Esophagus mucosa (tissue), 1 donor: ENCODE results near the gene ATP1A1. TPM values are rescaled to one million over a fixed set of nuclear protein-coding genes. Genes with fewer than 3 reads are reported as not detected.

ENCODE experiments used
- ATAC-seq: fragments of 200-7000 bp; cut with Tn5 transposase; one replicate; pipeline ENCODE4 v1.9.1; 2020
- total RNA-seq: library from RNA; stranded (reverse); gene quantifications from one replicate; pipeline ENCODE4 v1.2.4, GENCODE V29; 2023
- donor health status: DM: yes; HTN: yes; CAD: no.

Gene ATP1A1
- total RNA-seq, 1 donor from 2014 or later: 371 TPM

DNA sequence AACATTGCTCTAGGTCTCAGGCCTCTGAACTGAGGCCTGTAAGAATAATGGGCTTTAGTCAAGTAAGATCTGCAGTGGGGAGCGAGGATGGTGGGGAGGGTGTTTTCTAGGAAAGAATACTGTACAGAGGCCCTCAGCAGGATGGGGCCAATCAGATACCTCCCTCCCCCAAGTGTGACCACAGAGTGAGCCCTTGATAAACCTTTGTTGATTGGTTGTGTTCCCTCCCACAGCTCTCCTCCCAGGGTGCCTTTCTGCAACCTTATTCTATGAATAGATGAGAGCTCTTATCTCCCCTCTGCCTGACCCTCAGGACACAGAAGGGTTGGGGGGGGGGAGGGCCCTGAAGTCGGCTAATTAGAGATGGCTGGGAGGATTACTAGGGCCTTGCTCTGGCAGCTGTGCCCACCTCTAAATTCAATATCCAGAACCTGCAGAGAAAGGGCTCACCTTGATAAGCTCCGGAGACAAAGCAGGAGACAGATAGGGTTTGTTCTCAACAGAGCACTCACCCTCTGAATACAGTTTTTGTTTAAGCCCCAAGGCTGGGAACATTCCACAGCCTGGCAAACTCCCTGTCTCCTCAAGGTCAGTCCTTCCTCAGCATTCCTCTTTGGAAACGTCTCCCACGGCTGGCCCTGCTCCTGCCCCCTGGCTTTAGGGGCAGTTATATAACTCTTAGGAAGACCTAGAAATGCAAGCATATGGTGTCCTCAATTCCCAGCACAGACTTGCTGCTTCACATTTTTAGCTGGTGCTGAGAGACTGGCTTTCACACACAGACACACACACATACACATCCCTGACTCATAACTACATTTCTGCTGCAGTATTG lies 42.9 kb downstream of the ATP1A1 start:
- ATAC-seq: no peak

DNA sequence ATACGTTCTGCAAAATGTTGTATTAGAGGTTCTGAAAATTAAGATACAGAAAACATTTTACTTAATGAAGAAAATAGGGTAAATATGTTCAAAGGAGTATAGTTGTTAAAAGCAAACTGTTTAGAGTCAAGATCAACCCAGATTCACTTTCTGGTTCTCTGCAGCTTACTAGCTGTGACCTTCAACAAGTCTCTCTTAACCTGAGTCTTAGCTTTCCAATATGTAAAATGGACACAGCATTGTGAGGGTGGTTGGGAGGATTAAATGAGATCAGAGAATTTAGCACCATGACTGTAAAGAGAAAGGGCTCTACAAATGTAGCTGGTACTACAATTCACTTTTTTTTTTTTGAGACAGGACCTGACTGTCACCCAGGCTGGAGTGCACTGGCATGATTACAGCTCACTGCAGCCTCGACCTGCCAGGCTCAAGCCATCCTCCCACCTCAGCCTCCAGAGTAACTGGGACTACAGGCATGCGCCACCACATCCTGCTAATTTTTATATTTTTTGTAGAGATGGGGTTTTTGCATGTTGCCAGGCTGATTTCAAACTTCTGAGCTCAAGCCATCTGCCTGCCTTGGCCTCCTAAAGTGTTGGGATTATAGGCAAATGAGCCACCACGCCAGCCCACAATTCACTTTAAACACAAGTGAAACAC lies 43.9 kb downstream of the ATP1A1 start:
- no peak for ATAC-seq

DNA sequence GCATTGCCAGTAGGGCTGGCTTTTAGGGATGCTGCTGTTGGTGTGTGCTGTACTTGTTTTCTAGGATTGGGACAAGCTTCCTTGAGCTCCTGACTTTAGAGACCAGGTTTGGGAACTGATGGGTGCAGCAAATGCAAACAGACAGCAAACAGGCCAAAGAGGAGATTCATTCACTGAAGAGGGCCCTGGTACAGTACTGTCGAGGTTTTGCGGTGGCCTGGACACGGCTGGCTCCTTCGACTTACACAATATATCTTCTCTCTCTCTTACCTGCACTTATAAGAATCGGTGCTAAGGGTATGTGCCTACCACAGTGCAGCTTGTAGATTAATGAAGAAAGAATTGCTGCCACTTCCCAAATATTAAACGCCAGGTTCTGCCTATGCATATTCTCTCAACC lies 44.6 kb downstream of the ATP1A1 start:
- no peak for ATAC-seq

DNA sequence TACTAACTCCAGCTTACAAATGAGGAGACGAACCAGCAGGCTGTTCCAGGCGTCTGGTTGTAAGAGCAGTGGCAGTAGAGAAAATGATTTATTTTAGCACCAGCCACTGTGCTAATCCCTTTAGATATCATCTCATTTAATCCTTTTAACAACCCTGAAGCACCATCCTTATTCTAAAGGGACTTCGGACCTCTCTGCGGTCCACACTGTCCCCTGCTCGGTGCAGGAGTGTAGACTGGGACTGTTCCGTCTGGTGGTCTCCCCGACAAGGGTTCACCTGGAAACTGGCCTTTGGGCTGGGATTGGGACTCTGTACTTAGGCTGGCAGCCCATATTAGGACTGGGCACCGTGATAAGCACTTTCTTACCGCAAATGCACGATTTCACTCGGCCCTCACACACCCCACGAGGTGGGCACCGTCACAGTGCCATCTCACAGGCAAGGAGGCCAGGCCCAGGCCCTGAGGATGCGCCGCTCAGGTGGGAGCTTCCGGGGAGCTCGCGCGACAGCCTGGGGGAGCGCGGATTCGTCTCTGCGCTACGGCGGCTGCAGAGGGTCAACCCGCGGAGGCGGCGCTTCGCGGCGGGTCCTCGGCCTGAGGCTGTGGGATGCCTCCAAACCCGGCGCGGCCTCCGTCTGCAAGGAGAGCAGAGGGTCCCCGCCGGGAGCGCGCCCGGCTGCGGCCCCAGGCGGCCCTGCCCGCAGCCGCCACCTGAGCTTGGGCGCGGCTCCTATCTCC lies 45.2 kb downstream of the ATP1A1 start:
- peak; percentile 88 for ATAC-seq

DNA sequence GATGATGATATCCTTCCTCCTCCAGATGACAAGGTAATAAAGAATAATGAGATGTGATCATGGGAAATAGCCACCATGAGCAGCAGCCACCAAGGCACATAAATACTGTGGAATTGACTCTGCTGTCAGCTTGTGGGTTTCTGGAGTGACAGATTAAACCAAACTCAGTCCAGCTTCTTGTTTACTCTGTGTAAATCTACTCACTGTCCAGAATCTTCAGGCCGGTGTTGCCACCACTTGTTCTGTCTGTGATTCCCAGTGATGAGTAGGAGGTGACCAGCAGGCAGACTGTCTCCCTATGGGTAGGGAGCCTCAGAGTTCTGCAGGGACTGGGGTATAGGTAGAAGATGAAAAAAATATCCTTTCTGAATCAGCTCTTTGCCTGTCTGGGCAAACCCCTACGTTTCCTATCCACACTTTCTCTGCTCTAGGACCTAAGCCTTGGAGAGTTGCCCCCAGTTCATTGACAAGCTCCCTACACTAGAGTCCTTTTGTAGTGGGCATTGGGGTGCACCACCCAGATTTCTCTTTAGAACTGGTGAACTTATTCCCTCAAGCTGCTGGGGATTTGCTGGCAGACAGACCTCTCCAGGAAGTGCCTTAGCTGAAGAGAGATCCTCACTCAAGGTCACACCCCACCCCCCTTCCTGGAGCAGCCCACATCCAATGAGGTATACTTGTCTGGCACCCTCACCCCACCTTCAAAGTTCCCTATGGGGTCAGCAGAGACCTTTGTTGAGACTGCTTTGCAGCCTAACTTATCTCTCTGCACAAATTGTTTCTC lies 47.6 kb downstream of the ATP1A1 start:
- ATAC-seq: no peak

DNA sequence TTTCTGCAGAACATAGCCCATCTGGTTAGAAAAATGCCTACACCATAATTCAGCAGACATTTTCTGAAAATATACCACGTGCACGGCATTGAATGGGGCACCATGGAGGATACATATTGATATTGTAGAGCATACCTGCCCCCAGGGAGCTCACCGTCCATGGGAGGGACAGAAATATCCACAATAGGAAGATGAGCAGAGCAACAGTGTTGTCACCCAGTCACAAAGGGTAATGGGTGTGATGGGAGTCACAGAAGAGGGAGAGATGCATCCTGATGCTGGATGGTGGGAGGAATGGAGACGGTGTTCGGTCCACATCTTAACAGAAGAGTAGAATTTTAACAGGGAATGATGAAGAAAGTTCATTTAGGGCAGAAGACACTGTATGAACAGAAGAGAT lies 51.4 kb downstream of the ATP1A1 start:
- no peak for ATAC-seq

DNA sequence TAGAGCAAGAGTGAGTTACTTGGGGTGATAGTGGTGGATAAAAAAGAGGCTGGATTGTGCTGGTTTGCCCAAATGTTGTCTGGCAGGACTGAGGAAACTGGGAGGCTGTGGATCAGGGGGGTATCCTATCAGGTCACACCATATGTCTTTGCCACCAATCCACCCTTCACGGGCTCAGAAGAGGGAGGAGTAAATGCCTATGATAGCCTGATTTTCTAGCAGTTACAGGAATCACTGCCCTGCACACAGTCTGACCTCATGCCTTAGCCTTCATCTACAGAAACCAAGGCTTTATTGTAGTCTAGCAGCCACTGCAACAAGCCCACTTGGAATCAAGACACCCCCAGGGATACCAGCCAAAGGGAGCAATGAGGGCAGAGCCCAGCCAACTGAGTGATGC lies 51.8 kb downstream of the ATP1A1 start:
- ATAC-seq: no peak

DNA sequence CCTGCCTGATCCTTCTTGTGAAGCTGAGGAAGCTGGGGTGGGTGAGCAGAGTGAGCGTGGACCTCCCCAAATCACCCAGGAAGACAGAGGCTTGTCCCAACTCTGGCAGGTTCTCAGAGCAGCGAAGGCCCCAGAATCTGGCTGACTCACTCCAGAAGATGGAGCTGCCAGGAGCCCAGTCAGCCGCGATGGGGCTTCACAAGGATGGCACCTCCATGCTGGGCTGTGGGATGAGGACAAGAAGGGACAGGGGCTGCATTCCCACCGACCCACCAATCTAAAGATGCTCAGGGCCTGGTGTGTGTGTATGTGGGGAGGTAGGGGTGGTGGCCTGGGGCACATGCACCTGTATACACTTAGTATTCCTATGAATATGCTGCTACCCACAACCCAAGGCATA lies 52.9 kb downstream of the ATP1A1 start:
- ATAC-seq: peak; percentile 26

DNA sequence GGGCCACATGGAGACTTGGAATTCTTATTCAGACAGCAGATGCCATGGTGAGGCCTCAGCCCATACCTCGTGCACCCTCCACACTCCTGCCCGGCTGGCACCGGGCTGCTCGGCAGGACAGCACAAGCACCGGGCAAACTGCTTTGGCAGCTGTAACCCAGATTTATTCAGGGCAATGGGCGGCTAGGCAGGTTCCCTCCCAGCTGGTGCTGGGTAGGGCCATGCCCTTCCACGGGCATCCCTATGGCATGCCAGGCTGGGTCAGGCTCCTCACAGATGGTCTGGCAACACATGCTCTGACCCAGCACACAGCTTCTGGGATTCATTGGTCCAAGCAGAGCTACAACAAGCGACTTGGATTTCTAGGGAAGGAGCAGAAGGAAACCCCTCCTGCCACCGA lies 53.4 kb downstream of the ATP1A1 start:
- ATAC-seq: peak; percentile 50

DNA sequence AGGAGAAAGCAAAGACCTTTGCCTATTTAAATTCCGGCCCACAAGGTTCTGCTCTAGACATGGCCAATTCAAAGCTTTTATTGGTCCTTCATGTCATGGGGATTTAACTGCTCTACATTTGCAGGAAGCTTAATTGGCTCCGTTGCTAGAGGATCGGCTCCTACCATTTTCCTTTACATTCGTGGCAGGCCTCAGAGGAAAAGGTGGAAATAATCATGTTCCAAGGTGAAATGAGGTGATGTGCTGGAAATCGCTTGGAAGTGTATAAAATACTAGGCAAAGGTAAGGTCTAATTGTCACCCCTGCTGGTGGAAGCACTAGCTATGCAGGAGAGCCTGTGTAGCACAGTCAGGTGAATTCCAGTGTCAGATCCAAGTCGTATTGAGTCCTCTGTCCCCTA lies 55.5 kb downstream of the ATP1A1 start:
- ATAC-seq: no peak

DNA sequence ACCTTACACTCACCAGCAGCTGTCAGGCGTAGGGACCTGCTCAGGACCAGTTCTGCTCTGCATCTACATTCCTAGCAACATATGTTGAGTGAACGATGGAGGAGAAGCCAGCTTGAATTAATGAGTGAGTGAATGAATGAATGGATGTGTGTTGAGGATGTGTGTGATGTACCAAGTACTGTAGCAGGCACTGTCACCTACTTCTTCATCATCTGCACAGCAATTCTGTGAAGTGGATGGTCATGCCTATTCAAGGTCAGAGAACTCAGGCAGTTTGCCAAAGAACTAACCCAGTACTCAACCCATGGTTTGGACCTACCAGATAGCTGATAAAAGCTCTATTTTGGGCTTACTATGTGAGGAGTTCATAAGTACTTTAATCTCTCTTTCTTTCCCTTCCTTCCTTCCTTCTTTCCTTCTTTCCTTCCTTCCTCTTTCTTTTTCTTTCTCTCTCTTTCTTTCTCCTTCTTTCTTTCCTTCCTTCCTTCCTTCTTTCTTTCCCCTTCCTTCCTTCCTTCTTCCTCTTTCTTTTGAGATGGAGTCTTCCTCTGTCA lies 56.9 kb downstream of the ATP1A1 start:
- ATAC-seq: no peak

DNA sequence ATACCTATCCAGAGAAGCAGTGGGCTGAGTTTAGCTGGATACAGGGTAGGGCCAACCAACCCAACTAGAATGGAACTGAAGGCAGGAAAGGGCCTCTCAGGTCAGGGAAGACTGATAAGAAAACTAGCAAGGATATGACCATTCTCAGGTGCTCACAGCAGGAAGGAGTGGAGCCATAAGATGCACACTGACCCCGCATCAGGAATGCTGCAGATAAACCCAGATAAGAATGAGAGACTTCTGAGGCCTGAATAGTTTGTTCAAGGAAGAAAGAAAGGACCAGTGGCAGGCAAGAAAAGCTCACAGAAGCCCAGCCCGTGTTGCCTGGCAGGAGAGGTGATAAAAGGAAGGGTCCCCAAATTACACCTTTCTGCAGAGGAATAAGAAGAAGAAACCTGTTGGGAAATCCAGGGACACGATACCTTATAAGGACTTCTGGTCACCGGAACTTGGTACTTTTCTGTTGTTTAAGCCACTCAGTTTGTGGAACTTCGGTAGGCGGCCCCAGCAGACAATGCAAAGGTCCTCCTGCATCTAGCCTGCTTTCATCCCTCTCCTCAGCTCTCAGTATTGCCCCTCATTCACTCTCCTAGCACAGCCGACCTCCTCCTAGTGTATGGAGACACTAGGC lies 58.9 kb downstream of the ATP1A1 start:
- no peak for ATAC-seq

DNA sequence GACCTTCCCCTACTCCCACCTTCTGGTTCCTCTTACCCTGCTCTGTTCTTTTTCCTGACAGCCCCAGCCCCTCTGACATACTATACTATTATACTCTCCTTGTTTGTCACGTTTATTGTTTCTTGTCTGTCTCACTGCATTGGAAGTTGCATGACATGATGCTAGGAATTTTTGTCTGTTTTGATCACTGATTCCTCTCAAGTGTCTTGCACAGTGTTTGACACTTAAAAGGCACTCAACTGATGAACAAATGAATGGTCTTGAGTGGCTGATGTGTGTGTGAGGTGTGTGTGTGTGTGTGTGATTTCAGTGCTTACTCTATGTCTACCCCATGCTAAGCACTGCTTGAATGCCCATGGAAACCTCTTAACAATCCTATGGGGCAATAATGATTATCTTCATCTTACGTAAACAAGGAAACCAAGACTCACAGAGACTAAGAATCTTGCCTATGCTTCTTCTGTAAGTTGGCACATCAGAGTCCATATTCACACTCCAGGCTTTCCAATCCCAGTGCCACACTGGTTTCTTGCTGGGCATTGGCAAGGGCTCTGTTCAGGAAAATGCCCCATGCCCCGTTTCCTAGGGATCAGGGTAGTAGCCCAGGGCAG lies 59.7 kb downstream of the ATP1A1 start:
- ATAC-seq: no peak

DNA sequence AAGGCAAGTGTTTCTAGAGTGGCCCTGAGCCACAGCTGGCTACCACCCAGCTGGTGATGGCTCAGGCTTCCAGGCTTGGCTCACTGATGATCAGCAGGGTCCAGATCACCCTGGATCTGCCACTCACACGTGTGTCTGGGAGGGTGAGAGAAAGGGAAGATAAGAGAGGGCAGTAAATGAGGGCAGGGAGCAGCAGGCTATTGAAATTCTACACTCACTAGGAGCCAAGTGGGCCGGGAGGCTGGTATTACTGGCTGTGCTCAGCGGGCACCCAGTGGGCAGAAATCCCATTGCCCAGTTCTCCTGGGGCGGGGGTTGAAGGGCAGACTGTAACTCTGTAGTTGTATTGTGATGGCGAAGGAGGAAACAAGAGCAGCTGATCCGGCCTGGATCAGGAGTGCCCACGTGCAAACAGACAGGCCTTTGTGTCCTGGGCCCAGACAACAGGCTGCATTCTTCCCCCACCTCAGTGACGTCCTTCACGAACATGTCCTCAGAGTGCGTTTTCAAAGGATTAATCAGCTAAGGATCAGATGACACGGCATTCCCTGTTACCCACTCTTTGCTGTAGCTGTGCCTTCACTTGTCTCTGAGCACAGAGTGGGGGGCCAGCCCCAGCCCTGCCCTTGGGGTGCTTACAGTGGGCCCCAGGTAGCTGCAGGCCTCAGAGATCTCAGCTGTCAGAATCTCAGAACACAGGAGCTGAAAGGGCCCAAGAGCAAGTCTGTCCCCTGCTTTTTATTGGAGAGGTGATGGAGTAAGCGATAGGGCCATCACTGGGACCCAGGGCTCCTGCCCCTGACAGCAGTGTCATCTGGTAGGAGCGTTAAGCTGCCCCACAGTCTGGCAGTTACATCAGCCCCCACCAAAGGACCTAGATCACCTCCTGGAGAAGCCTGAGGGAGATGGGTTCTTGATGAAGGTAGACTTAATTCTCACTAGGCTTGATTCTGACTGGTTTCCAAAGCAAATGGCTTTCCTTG lies 60.5 kb downstream of the ATP1A1 start:
- peak; percentile 20 for ATAC-seq

DNA sequence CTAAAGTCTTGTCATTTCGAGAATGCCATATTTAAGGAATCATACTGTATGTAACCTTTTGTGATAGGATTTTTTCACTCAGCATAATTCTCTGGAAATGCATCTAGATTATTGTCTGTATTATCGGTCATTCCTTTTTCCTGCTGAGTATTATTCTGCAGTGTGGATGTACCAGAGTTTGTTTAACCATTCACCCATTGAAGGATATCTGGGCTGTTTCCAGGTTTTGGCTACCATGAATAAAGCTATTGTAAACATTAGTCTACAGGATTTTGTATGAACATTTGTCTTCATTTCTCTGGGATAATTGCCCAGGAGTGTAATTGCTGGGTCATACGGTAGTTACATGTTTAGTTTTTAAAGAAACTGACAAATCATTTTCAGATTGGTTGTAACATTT lies 61.8 kb downstream of the ATP1A1 start:
- no peak for ATAC-seq

DNA sequence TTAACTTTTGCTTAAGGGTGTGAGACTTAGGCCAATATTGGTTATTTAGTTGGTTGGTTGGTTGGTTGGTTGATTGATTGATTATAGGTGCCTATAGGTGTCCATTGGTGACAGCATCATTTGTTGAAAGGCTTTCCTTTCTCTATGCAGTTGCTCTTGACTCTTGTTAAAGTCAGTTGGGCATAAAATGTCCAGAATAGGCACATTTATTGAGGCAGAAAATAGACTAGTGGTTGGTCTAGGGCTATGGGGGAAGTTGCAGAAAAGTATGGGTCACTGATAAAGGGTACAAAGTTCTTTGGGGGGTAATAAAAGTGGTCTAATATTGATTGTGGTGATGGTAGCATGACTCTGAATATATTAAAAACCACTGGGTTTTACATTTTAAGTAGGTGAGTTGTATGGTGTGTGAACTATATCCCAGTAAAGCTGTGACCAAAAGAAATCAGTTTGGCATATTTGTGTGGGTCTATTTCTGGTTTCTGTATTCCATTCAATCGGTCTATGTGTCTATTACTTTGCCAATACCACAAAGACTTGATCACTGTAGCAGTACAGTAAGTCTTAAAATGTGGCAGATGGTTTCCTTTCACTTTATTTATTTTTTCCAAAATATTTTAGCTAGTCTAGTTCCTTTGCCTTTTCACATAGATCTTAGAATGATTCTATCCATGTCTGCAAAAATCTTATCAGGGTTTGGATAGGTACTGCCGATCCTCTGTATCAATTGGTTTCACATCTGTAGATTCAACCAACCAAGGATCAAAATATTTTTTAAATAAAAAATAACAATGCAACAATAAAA lies 63.0 kb downstream of the ATP1A1 start:
- ATAC-seq: no peak

DNA sequence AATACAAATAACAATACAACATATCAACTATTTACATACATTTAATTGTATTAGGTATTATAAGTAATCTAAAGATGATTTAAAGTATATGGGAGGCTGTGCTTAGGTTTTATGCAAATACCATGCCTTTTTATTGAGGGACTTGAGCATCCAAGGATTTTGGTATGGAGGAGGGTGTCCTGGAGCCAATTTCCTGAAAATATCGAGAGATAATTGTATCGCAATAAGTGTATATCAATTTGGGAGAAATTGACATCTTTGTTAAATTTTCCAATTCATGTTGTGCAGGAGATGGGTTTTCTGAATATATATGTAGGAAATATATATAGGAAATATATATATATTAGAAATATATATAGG lies 63.5 kb downstream of the ATP1A1 start:
- ATAC-seq: no peak

DNA sequence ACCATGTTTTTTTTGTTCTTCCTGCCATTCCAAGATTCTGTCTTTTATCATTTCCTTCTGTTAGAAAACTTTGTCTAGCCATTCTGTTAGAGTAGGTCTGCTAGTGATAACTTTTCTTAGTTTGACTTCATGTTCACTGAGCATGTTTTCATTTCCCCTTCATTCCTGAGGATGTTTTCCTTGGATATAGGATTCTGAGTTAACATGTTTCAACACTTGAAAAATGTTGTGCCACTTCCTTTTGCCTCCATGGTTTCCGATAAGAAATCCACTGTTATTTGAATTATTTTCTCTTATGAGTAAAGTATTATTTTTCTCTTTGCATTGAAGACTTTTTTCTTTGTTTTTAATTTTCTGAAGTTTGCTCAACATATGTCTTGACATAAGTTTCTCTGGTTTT lies 66.7 kb downstream of the ATP1A1 start:
- ATAC-seq: no peak

DNA sequence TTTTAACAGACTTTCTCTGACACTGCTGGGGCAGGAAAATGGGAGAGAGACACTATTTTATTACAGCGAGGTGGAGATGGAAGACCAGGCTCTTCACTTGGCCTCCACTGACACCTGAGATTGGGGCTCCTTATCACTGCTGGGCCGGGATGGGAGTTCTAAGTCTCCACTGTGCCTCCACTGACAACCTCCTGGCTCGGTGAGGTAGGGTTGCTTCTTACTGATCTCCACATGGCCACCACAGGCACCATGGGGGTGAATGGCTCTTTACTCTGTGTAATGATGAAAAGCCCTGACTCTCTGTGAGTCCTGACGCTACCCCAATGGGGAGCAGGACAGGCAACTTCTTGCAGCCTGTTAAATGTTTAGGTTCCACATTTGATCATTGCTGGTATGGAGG lies 67.7 kb downstream of the ATP1A1 start:
- no peak for ATAC-seq
